HL-60 (cell line): ENCODE data around the gene FAM83F.

Experiments
- DNase-seq, 2 experiments: peaks; one replicate each; pipeline ENCODE4 v3.0.0-alpha.2; 2010 to 2020; ENCODE audit warnings: low read depth in 1 of 2, low spot score in 1 of 2
- H3K27ac ChIP-seq: fragments of 250-450 bp; sonication (Bioruptor Pico); replicated peaks from 2 replicates; pipeline ENCODE4 v1.5.1; 2020; ENCODE audit warnings: mild to moderate bottlenecking, moderate library complexity
- H3K27me3 ChIP-seq: fragments of 250-450 bp; sonication (Bioruptor Pico); 2 replicates; pipeline ENCODE4 v1.5.1; 2021; ENCODE audit warnings: mild to moderate bottlenecking, moderate library complexity; ENCODE audit not compliant: insufficient read depth, poor library complexity, severe bottlenecking
- H3K4me3 ChIP-seq: replicated peaks from 2 replicates; pipeline ENCODE4 v1.5.1; 2011; ENCODE audit warnings: mild to moderate bottlenecking, control low read depth, low read length; ENCODE audit not compliant: insufficient read depth
- CTCF ChIP-seq: IDR thresholded peaks from one replicate; pipeline ENCODE4 v1.5.1; 2011; ENCODE audit warnings: low read length, control low read depth, inconsistent platforms; ENCODE audit not compliant: insufficient read depth
- GABPA ChIP-seq: IDR thresholded peaks from 2 replicates; pipeline ENCODE4 v1.6.1; 2012; ENCODE audit warnings: low read depth
- POLR2AphosphoS5 ChIP-seq: IDR thresholded peaks from 2 replicates; pipeline ENCODE4 v1.6.1; 2012; ENCODE audit warnings: low read depth
- REST ChIP-seq: IDR thresholded peaks from 2 replicates; pipeline ENCODE4 v1.6.1; 2012; ENCODE audit warnings: low read depth; ENCODE audit not compliant: insufficient replicate concordance
- SPI1 ChIP-seq: IDR thresholded peaks from 2 replicates; pipeline ENCODE4 v1.6.1; 2012; ENCODE audit warnings: low read depth, mild to moderate bottlenecking, borderline replicate concordance

The FAM83F gene

GRCh38 chr22:40054486-40054885 lies 59.7 kb downstream of the FAM83F start:
- Histone ChIP-seq H3K27ac (no peak overlapping the region), H3K4me3 (no peak overlapping the region), H3K27me3 (no peaks in the 10 kb centered on the region)
- TF ChIP-seq SPI1 = no peak
- no peak for TF ChIP-seq POLR2AphosphoS5
- no peak for TF ChIP-seq REST
- no peak for DNase-seq

- TF ChIP-seq CTCF (no peak), REST (no peak), POLR2AphosphoS5 (no peak), GABPA (no peak), SPI1 (no peak)
- no peak for DNase-seq
- H3K4me3 ChIP-seq = no peak overlapping the region
- H3K27ac ChIP-seq = no peak overlapping the region
- no peaks in the 10 kb centered on the region for H3K27me3 ChIP-seq
Measured at GRCh38 chr22:40055143-40055883, 60.6 kb downstream of the FAM83F start.

- no peak for DNase-seq
- Histone ChIP-seq H3K27me3 (no peaks in the 10 kb centered on the region), H3K27ac (no peak overlapping the region), H3K4me3 (no peak overlapping the region)
- TF ChIP-seq REST (no peak), SPI1 (no peak), GABPA (no peak), POLR2AphosphoS5 (no peak), CTCF (no peak)
Measured at GRCh38 chr22:40056154-40056553, 61.4 kb downstream of the FAM83F start.
